ENCODE data around the gene DEAF1.
"Not testable (repeated sequence)": the region's sequence is repeated elsewhere in the genome, so short reads cannot be mapped to it uniquely, and the experiment has no call there.

DEAF1 gene

DNA sequence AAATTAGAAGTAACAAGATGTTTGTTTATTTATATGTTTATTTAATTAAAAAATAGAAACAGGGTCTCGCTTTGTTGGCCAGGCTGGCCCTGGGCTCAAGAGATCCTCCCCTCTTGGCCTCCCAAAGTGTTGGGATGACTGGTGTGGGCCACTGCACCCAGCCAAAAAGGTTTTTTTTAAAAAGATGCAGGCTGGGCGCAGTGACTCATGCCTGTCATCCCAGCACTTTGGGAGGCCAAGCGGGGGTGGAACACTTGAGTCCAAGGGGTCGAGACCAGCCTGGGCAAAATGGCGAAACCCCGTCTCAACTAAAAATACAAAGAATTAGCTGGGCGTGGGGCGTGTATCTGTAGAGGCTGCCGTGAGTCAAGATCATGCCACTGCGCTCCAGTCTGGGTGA lies 44.5 kb downstream of the DEAF1 start:
- DNase-seq (ENCODE audit: low read depth): no peak
- TF ChIP-seq, protein P1, sequence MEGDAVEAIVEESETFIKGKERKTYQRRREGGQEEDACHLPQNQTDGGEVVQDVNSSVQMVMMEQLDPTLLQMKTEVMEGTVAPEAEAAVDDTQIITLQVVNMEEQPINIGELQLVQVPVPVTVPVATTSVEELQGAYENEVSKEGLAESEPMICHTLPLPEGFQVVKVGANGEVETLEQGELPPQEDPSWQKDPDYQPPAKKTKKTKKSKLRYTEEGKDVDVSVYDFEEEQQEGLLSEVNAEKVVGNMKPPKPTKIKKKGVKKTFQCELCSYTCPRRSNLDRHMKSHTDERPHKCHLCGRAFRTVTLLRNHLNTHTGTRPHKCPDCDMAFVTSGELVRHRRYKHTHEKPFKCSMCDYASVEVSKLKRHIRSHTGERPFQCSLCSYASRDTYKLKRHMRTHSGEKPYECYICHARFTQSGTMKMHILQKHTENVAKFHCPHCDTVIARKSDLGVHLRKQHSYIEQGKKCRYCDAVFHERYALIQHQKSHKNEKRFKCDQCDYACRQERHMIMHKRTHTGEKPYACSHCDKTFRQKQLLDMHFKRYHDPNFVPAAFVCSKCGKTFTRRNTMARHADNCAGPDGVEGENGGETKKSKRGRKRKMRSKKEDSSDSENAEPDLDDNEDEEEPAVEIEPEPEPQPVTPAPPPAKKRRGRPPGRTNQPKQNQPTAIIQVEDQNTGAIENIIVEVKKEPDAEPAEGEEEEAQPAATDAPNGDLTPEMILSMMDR (IDR thresholded peaks at IDR 0.05; ENCODE audit: control insufficient read depth, extremely low read depth, insufficient read depth): no peak

DNA sequence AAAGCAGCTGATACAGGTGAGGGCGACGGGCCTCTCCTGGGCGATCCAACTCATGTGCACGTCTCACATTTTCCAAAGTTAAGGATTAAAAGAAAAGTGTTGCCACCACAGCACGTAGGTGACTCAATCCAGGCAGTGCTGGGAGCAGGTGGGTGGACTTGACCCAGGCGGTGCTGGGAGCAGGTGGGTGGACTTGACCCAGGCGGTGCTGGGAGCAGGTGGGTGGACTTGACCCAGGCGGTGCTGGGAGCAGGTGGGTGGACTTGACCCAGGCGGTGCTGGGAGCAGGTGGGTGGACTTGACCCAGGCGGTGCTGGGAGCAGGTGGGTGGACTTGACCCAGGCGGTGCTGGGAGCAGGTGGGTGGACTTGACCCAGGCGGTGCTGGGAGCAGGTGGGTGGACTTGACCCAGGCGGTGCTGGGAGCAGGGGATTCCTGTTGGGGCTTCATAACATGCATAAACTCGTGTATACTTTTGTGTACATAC lies 47.3 kb downstream of the DEAF1 start:
- not testable (repeated sequence) for H3K4me3 ChIP-seq (ENCODE audit: low read depth, low read length); DNase-seq (ENCODE audit: low read depth)

More for the DNA sequence above, 44.5 kb downstream of the DEAF1 start:
- H3K4me3 ChIP-seq (ENCODE audit: low read depth, low read length): no peak overlapping the region

DNA sequence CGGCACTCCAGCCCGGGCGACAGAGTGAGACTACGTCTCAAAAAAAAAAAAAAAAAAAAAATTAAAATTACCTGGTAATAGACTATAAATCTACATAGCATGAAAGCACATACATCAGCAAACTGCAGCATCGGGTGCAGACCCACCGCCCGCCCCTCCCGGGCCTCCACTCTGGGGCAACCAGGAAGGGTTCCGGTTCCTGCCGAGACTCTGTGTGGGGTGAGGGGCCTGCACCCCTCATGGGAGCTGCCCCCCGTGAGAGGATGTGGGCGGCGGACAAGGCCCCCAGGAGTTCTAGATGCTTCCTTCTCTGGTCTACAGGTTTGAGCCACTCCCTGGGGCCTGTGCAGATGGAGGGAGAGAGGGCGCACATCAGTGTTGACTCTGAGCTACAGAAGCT lies 48.8 kb downstream of the DEAF1 start:
- no peak for DNase-seq (ENCODE audit: low read depth)
- TF ChIP-seq, protein P1 (IDR thresholded peaks at IDR 0.05; ENCODE audit: control insufficient read depth, extremely low read depth, insufficient read depth): no peak

DNA sequence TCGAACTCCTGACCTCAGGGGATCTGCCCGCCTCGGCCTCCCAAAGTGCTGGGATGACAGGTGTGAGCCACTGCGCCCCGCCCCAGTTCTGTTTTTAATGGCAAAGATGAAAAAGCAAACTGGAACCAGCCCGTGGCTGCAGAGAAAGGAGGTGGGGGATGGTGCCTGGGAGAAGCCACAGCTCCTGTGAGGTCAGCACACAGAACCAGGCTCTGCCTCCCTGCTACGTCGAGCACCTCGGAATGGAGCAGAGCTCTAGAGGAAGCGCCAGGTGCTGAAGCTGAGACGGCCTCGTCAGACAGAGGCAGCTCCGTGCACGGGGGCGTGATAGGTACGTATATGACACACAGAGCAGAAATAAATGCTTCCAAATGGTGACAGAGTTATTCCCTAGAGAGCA lies 49.5 kb downstream of the DEAF1 start:
- TF ChIP-seq, protein P1 (IDR thresholded peaks at IDR 0.05; ENCODE audit: control insufficient read depth, extremely low read depth, insufficient read depth): no peak

More for the DNA sequence above, 48.8 kb downstream of the DEAF1 start:
- no peak overlapping the region for H3K4me3 ChIP-seq (ENCODE audit: low read depth, low read length)

DNA sequence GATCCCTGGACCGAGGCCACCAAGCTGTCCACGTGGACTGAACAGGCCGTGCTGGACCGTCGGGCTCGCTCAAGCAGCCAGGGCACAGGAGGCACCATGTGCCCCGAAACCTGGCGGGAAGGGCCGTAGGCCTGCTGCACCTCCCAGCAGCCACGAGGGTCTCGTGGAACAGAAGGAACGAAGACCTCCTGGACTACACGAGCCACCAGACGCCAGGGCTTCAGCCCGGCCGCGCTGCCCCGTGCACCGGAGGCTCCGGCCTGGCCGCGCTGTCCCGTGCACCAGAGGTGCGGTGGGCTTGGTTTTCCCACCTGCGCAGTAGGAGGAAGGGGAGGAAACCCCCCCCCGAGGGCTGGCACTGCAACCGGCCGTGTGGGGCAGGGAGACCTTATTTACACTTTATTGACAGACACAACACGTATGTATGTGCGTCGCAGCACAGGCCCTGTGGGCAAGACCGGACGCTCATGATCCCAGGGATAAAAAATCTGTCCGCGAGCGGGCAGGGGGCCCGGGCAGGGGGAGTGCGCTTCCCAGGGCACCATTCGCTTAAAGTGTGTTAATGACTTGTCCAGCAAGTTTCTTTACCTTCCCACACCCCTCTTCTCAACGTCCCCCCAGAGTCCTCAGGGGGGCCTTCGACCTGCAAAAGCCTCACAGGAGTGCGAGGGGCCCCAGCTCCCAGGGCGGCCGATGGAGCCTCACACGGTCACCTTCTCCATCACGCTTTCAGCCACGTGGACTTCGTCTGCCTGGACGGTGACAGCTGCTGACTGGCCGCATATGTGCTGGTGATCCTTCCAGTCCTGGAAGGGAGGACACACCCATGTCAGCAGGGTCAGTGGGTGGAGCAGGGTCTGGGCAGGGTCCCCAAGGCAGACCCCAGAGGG lies 50.9 kb downstream of the DEAF1 start:
- TF ChIP-seq, protein P1 (IDR thresholded peaks at IDR 0.05; ENCODE audit: control insufficient read depth, extremely low read depth, insufficient read depth): no peak
- no peak overlapping the region for H3K4me3 ChIP-seq (ENCODE audit: low read depth, low read length)
- no peak for DNase-seq (ENCODE audit: low read depth)

More for the DNA sequence above, 49.5 kb downstream of the DEAF1 start:
- H3K4me3 ChIP-seq (ENCODE audit: low read depth, low read length): no peak overlapping the region
- no peak for DNase-seq (ENCODE audit: low read depth)

DNA sequence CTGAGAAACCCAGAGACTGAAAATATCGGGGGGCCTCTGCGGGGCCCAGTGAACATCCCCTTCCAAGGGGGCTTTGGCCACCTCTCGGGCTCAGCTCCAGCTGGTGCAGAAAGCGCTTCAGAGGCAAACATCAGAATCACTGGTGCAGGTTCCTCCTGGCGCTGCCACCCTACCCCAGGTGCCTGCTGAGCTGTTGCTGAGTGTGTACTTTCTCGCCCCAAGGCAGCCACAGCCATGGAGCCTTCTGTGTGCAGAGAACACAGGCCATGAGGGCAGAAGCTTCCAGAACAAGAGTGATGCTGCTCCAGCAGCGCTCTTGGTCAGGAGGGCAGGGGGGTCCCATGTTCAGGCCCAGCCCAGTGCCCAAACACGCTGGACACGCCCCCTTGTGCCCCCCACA lies 51.7 kb downstream of the DEAF1 start:
- no peak for DNase-seq (ENCODE audit: low read depth)
- TF ChIP-seq, protein P1 (IDR thresholded peaks at IDR 0.05; ENCODE audit: control insufficient read depth, extremely low read depth, insufficient read depth): no peak
- no peak overlapping the region for H3K4me3 ChIP-seq (ENCODE audit: low read depth, low read length)

DNA sequence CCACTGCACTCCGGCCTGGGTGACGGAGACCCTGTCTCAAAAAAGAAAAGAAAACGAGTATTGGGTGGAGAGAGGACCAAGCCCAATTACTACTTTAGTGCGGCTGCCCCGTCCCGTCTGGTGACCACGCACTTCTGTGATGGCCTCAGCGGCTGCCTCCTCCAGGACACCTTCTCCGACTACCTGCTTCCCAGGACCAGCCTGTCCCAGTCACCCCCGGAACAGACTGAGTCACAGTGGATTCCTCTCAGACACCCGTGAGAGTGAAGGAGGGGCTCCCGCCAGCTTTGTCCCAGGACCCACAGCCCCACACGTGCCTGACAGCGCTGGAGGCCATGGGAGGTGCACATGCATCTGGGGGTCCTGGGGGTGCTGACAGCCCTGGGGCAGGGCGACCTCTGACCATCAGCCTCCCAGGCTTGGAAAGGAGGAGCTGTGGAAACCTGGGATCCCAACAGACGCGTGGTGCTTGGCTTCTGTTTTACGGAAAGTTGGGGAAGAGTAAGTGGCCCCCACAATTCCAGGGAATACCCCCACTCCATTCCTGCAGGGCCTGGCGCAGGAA lies 53.1 kb downstream of the DEAF1 start:
- no peak for DNase-seq (ENCODE audit: low read depth)
- TF ChIP-seq, protein P1 (IDR thresholded peaks at IDR 0.05; ENCODE audit: control insufficient read depth, extremely low read depth, insufficient read depth): no peak
- no peak overlapping the region for H3K4me3 ChIP-seq (ENCODE audit: low read depth, low read length)
